Measurements from ENCODE around the gene ANGPTL1.

- TF ChIP-seq CTCF (IDR thresholded peaks at IDR 0.05) (no peak), POLR2A (IDR thresholded peaks at IDR 0.05) (no peak)
Measured at GRCh38 chr1:178881950-178882349, 11.1 kb upstream of the ANGPTL1 start.
